HCT116 (cell line): Measurements from ENCODE around the gene MAML1. TPM values are rescaled to one million over a fixed set of nuclear protein-coding genes. Genes with fewer than 3 reads are reported as not detected.

ENCODE experiments used
- ATAC-seq: fragments of 200-7000 bp; cut with Tn5 transposase; 2 replicates; pipeline ENCODE4 v1.9.1; 2020; ENCODE audit warnings: mild to moderate bottlenecking, moderate library complexity
- BruUV-seq: library from RNA; stranded (reverse); fragments of 400-500 nt; replicated peaks from 2 replicates; lab custom pipeline; 2021; lab: Mats Ljungman, UMichigan
- CTCF ChIA-PET: fragments of 300-600 bp; sonication (Branson Sonifier 250); formaldehyde crosslinking; loops from one replicate; lab custom pipeline; 2021; ENCODE audit warnings: antibody characterized with exemption; lab: Charles Lee
- POLR2A ChIA-PET: fragments of 300-600, 350-600 bp; sonication (Branson Sonifier 250); formaldehyde crosslinking; loops from one replicate; lab custom pipeline; 2021; ENCODE audit warnings: antibody characterized with exemption; lab: Charles Lee
- RAD21 ChIA-PET, 2 experiments: fragments of 300-600 bp; sonication (Branson Sonifier 250); formaldehyde crosslinking; loops; one replicate each; lab custom pipeline; 2023; ENCODE audit warnings: low total read pairs in 2 of 2; ENCODE audit not compliant: uncharacterized antibody in 2 of 2, unreplicated experiment in 2 of 2, low non-redundant PET in 1 of 2; lab: Charles Lee
- DNase-seq: peaks from one replicate; pipeline ENCODE4 v3.0.0-alpha.2; 2010; ENCODE audit warnings: low read depth, low spot score
- H2AFZ ChIP-seq: fragments of 200-600 bp; shearing (Covaris generic), sonication (generic); 2 replicates; pipeline ENCODE4 v1.6.1; 2017; ENCODE audit warnings: low read depth, mixed run types, mixed read lengths, antibody characterized with exemption, low read length; ENCODE audit not compliant: poor library complexity, severe bottlenecking
- H3K27ac ChIP-seq: 2 replicates; pipeline ENCODE4 v1.5.1; 2012; ENCODE audit warnings: low read depth, low read length
- H3K27me3 ChIP-seq: fragments of 200-600 bp; sonication (generic); 2 replicates; pipeline ENCODE4 v1.6.1; 2016; ENCODE audit warnings: mixed run types, low read length, mixed read lengths; ENCODE audit not compliant: insufficient read depth
- H3K36me3 ChIP-seq, 2 experiments: fragments of 200-500 bp in 1 of 2; fragments of 200-600 bp in 1 of 2; sonication (Bioruptor generic) in 1 of 2; sonication (generic) in 1 of 2; 2 replicates each; pipeline versions ENCODE4 v1.5.1 to v1.6.1; 2014 to 2016; ENCODE audit warnings: low read length in 2 of 2, inconsistent platforms in 1 of 2, mixed read lengths in 1 of 2, mixed run types in 1 of 2; ENCODE audit not compliant: insufficient read depth in 2 of 2, control insufficient read depth in 1 of 2
- H3K4me1 ChIP-seq, 2 experiments: fragments of 200-600 bp in 1 of 2; sonication (generic) in 1 of 2; 2 replicates each; pipeline versions ENCODE4 v1.5.1 to v1.6.1; 2012 to 2017; ENCODE audit warnings: low read length in 2 of 2, inconsistent platforms in 1 of 2, mild to moderate bottlenecking in 1 of 2, mixed read lengths in 1 of 2, mixed run types in 1 of 2, moderate library complexity in 1 of 2; ENCODE audit not compliant: insufficient read depth in 2 of 2, control insufficient read depth in 1 of 2
- H3K4me2 ChIP-seq: fragments of 200-600 bp; sonication (generic); 2 replicates; pipeline ENCODE4 v1.6.1; 2017; ENCODE audit warnings: mixed run types, low read length, mixed read lengths
- H3K4me3 ChIP-seq, 2 experiments: fragments of 200-600 bp in 1 of 2; sonication (generic) in 1 of 2; replicated peaks in 1 of 2; 2 replicates each; pipeline ENCODE4 v1.5.1; 2011 to 2016; ENCODE audit warnings: low read length in 2 of 2, control low read depth in 1 of 2, low read depth in 1 of 2, mild to moderate bottlenecking in 1 of 2, mixed read lengths in 1 of 2, mixed run types in 1 of 2
- H3K79me2 ChIP-seq: fragments of 200-600 bp; sonication (generic); 2 replicates; pipeline ENCODE4 v1.6.1; 2017; ENCODE audit warnings: mild to moderate bottlenecking, mixed run types, low read length, moderate library complexity, mixed read lengths; ENCODE audit not compliant: insufficient read depth
- H3K9ac ChIP-seq: fragments of 200-600 bp; sonication (generic); 2 replicates; pipeline ENCODE4 v1.6.1; 2016; ENCODE audit warnings: low read length, mixed read lengths
- H3K9me2 ChIP-seq: fragments of 200-600 bp; sonication (generic), shearing (Covaris generic); 2 replicates; pipeline ENCODE4 v1.6.1; 2017; ENCODE audit warnings: mixed run types, mild to moderate bottlenecking, moderate library complexity; ENCODE audit not compliant: insufficient read depth
- H3K9me3 ChIP-seq, 2 experiments: fragments of 200-500 bp in 1 of 2; fragments of 200-600 bp in 1 of 2; sonication (Bioruptor generic) in 1 of 2; sonication (generic) in 1 of 2; 2 replicates each; pipeline ENCODE4 v1.6.1; 2014 to 2017; ENCODE audit warnings: low read length in 2 of 2, mixed read lengths in 2 of 2, inconsistent platforms in 1 of 2, low read depth in 1 of 2, mild to moderate bottlenecking in 1 of 2, mixed run types in 1 of 2, moderate library complexity in 1 of 2; ENCODE audit not compliant: control insufficient read depth in 1 of 2, insufficient read depth in 1 of 2
- H4K20me1 ChIP-seq: fragments of 200-600 bp; sonication (generic), shearing (Covaris generic); 2 replicates; pipeline ENCODE4 v1.6.1; 2017; ENCODE audit warnings: mixed run types, mild to moderate bottlenecking, moderate library complexity; ENCODE audit not compliant: insufficient read depth
- CBX3 ChIP-seq: IDR thresholded peaks from 2 replicates; pipeline ENCODE4 v1.6.1; 2012; ENCODE audit warnings: low read depth
- POLR2A ChIP-seq: IDR thresholded peaks from 2 replicates; pipeline ENCODE4 v1.7.0; 2011; ENCODE audit warnings: borderline replicate concordance; ENCODE audit not compliant: insufficient read depth, insufficient read length; ENCODE audit errors: extremely low read depth
- POLR2AphosphoS5 ChIP-seq: IDR thresholded peaks from 2 replicates; pipeline ENCODE4 v1.6.1; 2011; ENCODE audit warnings: mild to moderate bottlenecking, low read depth, low read length, moderate library complexity
- SIN3A ChIP-seq: IDR thresholded peaks from 2 replicates; pipeline ENCODE4 v1.6.1; 2012; ENCODE audit warnings: low read depth
- SRF ChIP-seq: IDR thresholded peaks from 2 replicates; pipeline ENCODE4 v1.6.1; 2012; ENCODE audit warnings: low read depth
- YY1 ChIP-seq: IDR thresholded peaks from 2 replicates; pipeline ENCODE4 v1.6.1; 2011; ENCODE audit warnings: low read length, low read depth, moderate library complexity, mild to moderate bottlenecking; ENCODE audit not compliant: insufficient replicate concordance; ENCODE audit errors: extremely low read depth
- intact Hi-C: fragments of 100-400 bp; cut with micrococcal nuclease; formaldehyde crosslinking; loops from 2 replicates; pipeline ENCODE4 v1.10.0; 2022
- total RNA-seq: library from RNA; stranded (reverse); gene quantifications from one replicate; pipeline ENCODE4 v1.2.1, GENCODE V29; 2021; ENCODE audit not compliant: unreplicated experiment
- TF ChIP-seq, protein P1 (sequence below), 3 experiments: fragments of 200-600 bp in 1 of 3; sonication (generic) in 1 of 3; IDR thresholded peaks in 2 of 3; conservative IDR thresholded peaks in 1 of 3; 2 replicates each; pipeline ENCODE4 v1.5.1; 2012 to 2017; ENCODE audit warnings: low read depth in 2 of 3, low read length in 2 of 3, antibody characterized with exemption in 1 of 3, borderline replicate concordance in 1 of 3, control low read depth in 1 of 3, mild to moderate bottlenecking in 1 of 3, mixed read lengths in 1 of 3, mixed run types in 1 of 3, moderate library complexity in 1 of 3; ENCODE audit not compliant: insufficient read depth in 1 of 3
- TF ChIP-seq, protein P2 (sequence below): IDR thresholded peaks from 2 replicates; pipeline ENCODE4 v1.6.1; 2011; ENCODE audit warnings: mild to moderate bottlenecking, low read length, moderate library complexity; ENCODE audit not compliant: insufficient replicate concordance; ENCODE audit errors: extremely low read depth
- TF ChIP-seq, protein P3 (sequence below): IDR thresholded peaks from 2 replicates; pipeline ENCODE4 v1.6.1; 2012; ENCODE audit warnings: low read depth

Gene MAML1
- total RNA-seq, 1 experiment from 2014 or later = 29.5 TPM

DNA sequence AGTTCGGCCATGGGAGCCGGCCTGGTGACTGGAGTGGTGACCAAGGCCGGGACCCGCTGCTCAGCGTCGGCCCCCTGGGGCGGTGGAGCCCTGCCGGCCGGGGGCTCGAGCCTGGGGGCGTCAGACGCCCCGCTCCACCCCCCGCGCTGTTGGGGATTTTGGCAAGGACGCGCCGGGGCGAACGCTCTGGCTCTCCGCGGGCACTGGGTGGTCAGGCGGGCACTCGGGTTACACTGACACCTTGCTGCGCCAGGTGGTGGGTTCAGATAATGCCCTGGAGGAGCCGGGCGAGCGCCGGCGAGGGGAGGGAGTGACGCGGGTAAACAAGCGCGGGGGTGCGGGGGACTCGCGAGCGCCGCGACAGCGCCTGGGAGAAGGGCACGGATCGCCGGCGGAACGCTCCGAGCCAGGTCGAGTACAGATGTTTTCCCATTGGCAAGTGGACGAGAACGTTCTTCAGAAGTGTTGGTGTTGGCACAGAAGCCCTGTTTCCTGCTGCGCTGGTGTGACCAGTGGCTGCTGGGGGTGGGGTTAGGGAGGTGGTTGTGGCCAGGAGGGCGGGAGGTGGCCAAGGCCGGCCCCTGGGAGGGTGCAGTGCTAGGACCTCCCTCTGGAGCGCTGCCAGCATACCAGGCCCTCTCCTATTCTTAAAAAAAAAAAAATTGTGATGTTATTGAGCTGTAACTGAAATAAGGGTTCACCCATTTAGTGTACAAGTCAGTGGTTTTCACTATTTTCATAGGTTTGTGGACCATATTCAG, 88.9 kb downstream of the MAML1 start:
- RAD21 ChIA-PET = no interaction called here

More for the DNA sequence above, 88.9 kb downstream of the MAML1 start:
- Histone ChIP-seq H3K9me3 (no peaks in the 10 kb centered on the region), H3K9me2 (no peaks in the 10 kb centered on the region), H3K4me3 (peak overlapping the region; percentile 76 to 87), H4K20me1 (peaks cover 12% of the 10 kb centered on the region; the same call in 1 of the 2 replicates), H3K9ac (peak overlapping the region; percentile 97), H2AFZ (no peak overlapping the region), H3K27me3 (no peaks in the 10 kb centered on the region), H3K4me2 (peak overlapping the region; percentile 94), H3K36me3 (peaks cover 30 to 47% of the 10 kb centered on the region in 2 experiments; a peak in 3 of 4 replicates), H3K4me1 (peaks cover 35 to 57% of the 10 kb centered on the region in 2 experiments), H3K27ac (peak overlapping the region; percentile 99), H3K79me2 (peaks cover 52% of the 10 kb centered on the region)
- ChIA-PET CTCF (interaction anchor here (2.2 kb wide), 1 partner anchor 19 kb away, joined by 8 read pairs; no protein-coding TSS in a partner anchor), POLR2A (interaction anchor here (0.8 to 2.5 kb wide), 6 partner anchors 11 to 198 kb away, joined by 3 to 9 read pairs (median 4); partner anchors contain the start of genes HNRNPH1 and MAML1)
- BruUV-seq = no TSS peak
- intact Hi-C loops = loop anchor here (2.0 kb wide), 2 partner anchors 15 to 37 kb away; partner anchors contain the start of genes MGAT4B and MRNIP
- ATAC-seq (peak; percentile 71), DNase-seq (peak; percentile 81)
- TF ChIP-seq, protein P1, sequence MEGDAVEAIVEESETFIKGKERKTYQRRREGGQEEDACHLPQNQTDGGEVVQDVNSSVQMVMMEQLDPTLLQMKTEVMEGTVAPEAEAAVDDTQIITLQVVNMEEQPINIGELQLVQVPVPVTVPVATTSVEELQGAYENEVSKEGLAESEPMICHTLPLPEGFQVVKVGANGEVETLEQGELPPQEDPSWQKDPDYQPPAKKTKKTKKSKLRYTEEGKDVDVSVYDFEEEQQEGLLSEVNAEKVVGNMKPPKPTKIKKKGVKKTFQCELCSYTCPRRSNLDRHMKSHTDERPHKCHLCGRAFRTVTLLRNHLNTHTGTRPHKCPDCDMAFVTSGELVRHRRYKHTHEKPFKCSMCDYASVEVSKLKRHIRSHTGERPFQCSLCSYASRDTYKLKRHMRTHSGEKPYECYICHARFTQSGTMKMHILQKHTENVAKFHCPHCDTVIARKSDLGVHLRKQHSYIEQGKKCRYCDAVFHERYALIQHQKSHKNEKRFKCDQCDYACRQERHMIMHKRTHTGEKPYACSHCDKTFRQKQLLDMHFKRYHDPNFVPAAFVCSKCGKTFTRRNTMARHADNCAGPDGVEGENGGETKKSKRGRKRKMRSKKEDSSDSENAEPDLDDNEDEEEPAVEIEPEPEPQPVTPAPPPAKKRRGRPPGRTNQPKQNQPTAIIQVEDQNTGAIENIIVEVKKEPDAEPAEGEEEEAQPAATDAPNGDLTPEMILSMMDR (IDR thresholded peaks at IDR 0.05 in 2 of 3, conservative IDR thresholded peaks at IDR 0.05 in 1 of 3; ENCODE audit: borderline replicate concordance in 1 of 3, insufficient read depth in 1 of 3, low read depth in 2 of 3, low read length in 2 of 3) = no peak
- TF ChIP-seq POLR2A (peak; percentile 65), CBX3 (no peak), SRF (no peak), SIN3A (no peak), POLR2AphosphoS5 (peak; percentile 90), YY1 (no peak)
- TF ChIP-seq, protein P2, sequence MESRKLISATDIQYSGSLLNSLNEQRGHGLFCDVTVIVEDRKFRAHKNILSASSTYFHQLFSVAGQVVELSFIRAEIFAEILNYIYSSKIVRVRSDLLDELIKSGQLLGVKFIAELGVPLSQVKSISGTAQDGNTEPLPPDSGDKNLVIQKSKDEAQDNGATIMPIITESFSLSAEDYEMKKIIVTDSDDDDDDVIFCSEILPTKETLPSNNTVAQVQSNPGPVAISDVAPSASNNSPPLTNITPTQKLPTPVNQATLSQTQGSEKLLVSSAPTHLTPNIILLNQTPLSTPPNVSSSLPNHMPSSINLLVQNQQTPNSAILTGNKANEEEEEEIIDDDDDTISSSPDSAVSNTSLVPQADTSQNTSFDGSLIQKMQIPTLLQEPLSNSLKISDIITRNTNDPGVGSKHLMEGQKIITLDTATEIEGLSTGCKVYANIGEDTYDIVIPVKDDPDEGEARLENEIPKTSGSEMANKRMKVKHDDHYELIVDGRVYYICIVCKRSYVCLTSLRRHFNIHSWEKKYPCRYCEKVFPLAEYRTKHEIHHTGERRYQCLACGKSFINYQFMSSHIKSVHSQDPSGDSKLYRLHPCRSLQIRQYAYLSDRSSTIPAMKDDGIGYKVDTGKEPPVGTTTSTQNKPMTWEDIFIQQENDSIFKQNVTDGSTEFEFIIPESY = peak; percentile 39
- TF ChIP-seq, protein P3, sequence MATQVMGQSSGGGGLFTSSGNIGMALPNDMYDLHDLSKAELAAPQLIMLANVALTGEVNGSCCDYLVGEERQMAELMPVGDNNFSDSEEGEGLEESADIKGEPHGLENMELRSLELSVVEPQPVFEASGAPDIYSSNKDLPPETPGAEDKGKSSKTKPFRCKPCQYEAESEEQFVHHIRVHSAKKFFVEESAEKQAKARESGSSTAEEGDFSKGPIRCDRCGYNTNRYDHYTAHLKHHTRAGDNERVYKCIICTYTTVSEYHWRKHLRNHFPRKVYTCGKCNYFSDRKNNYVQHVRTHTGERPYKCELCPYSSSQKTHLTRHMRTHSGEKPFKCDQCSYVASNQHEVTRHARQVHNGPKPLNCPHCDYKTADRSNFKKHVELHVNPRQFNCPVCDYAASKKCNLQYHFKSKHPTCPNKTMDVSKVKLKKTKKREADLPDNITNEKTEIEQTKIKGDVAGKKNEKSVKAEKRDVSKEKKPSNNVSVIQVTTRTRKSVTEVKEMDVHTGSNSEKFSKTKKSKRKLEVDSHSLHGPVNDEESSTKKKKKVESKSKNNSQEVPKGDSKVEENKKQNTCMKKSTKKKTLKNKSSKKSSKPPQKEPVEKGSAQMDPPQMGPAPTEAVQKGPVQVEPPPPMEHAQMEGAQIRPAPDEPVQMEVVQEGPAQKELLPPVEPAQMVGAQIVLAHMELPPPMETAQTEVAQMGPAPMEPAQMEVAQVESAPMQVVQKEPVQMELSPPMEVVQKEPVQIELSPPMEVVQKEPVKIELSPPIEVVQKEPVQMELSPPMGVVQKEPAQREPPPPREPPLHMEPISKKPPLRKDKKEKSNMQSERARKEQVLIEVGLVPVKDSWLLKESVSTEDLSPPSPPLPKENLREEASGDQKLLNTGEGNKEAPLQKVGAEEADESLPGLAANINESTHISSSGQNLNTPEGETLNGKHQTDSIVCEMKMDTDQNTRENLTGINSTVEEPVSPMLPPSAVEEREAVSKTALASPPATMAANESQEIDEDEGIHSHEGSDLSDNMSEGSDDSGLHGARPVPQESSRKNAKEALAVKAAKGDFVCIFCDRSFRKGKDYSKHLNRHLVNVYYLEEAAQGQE = no peak
